Liver (tissue), 9 donors: ENCODE results near the gene PDCD1. TPM values are rescaled to one million over a fixed set of nuclear protein-coding genes. Genes with fewer than 3 reads are reported as not detected.

Experiments used
- DNase-seq: peaks from one replicate; pipeline ENCODE4 v3.0.0-alpha.2; 2017; ENCODE audit warnings: low spot score
- H3K27ac ChIP-seq, 2 donors: one replicate each; pipeline ENCODE4 v1.7.0; 2013; ENCODE audit warnings: inconsistent platforms in 2 of 2, low read length in 2 of 2, control low read depth in 1 of 2, low read depth in 1 of 2, mild to moderate bottlenecking in 1 of 2
- H3K27me3 ChIP-seq, 4 donors: one replicate each; pipeline versions ENCODE4 v1.6.1 to v1.7.0; 2013; ENCODE audit warnings: low read length in 3 of 4, inconsistent platforms in 1 of 4, mild to moderate bottlenecking in 1 of 4, moderate library complexity in 1 of 4; ENCODE audit not compliant: control insufficient read depth in 4 of 4, insufficient read depth in 4 of 4
- H3K36me3 ChIP-seq, 4 donors: one replicate each; pipeline versions ENCODE4 v1.6.1 to v1.7.0; 2013; ENCODE audit warnings: low read length in 3 of 4, mild to moderate bottlenecking in 3 of 4, low read depth in 1 of 4, moderate library complexity in 1 of 4; ENCODE audit not compliant: control insufficient read depth in 4 of 4, insufficient read depth in 3 of 4
- H3K4me1 ChIP-seq, 4 donors: one replicate each; pipeline versions ENCODE4 v1.6.1 to v1.7.0; 2013; ENCODE audit warnings: low read length in 3 of 4, mild to moderate bottlenecking in 3 of 4, moderate library complexity in 1 of 4; ENCODE audit not compliant: control insufficient read depth in 4 of 4, insufficient read depth in 4 of 4
- H3K4me3 ChIP-seq, 3 donors: one replicate each; pipeline versions ENCODE4 v1.6.1 to v1.7.0; 2013; ENCODE audit warnings: low read length in 3 of 3, control low read depth in 1 of 3, low read depth in 1 of 3, mild to moderate bottlenecking in 1 of 3
- H3K9ac ChIP-seq, 2 donors: one replicate each; pipeline ENCODE4 v1.7.0; 2013; ENCODE audit warnings: low read length in 2 of 2, mild to moderate bottlenecking in 2 of 2, moderate library complexity in 2 of 2, control low read depth in 1 of 2, low read depth in 1 of 2
- H3K9me3 ChIP-seq, 4 donors: one replicate each; pipeline versions ENCODE4 v1.6.1 to v1.7.0; 2013; ENCODE audit warnings: low read length in 3 of 4; ENCODE audit not compliant: control insufficient read depth in 4 of 4
- ATF3 ChIP-seq: IDR thresholded peaks from 2 replicates; pipeline ENCODE4 v1.6.1; 2016; ENCODE audit warnings: antibody characterized with exemption
- CTCF ChIP-seq: fragments of 150-350 bp; IDR thresholded peaks from 2 replicates; pipeline ENCODE4 v1.5.1; 2017; ENCODE audit warnings: improper control_type of control experiment, low read depth, low read length; ENCODE audit not compliant: missing input control
- EGR1 ChIP-seq, 2 donors: IDR thresholded peaks; 2 replicates each; pipeline ENCODE4 v1.6.1; 2016 to 2018; ENCODE audit warnings: antibody characterized with exemption in 2 of 2, low read depth in 2 of 2
- FOXA1 ChIP-seq: IDR thresholded peaks from 2 replicates; pipeline ENCODE4 v1.6.1; 2016; ENCODE audit warnings: antibody characterized with exemption
- FOXA2 ChIP-seq: IDR thresholded peaks from 2 replicates; pipeline ENCODE4 v1.6.1; 2016; ENCODE audit warnings: antibody characterized with exemption
- GABPA ChIP-seq, 2 donors: IDR thresholded peaks in 1 of 2; conservative IDR thresholded peaks in 1 of 2; 2 replicates each; pipeline ENCODE4 v1.6.1; 2016; ENCODE audit warnings: antibody characterized with exemption in 2 of 2, mild to moderate bottlenecking in 1 of 2, moderate library complexity in 1 of 2
- HNF4A ChIP-seq, 2 donors: conservative IDR thresholded peaks; 2 replicates each; pipeline ENCODE4 v1.6.1; 2016; ENCODE audit warnings: antibody characterized with exemption in 2 of 2, mild to moderate bottlenecking in 2 of 2
- HNF4G ChIP-seq: IDR thresholded peaks from 2 replicates; pipeline ENCODE4 v1.6.1; 2016; ENCODE audit warnings: antibody characterized with exemption
- JUND ChIP-seq, 2 donors: IDR thresholded peaks; 2 replicates each; pipeline ENCODE4 v1.6.1; 2016; ENCODE audit warnings: antibody characterized with exemption in 2 of 2
- NR2F2 ChIP-seq: IDR thresholded peaks from 2 replicates; pipeline ENCODE4 v1.6.1; 2016; ENCODE audit warnings: antibody characterized with exemption
- RAD21 ChIP-seq, 2 donors: IDR thresholded peaks; 2 replicates each; pipeline ENCODE4 v1.6.1; 2016; ENCODE audit warnings: antibody characterized with exemption in 2 of 2, mild to moderate bottlenecking in 2 of 2
- RXRA ChIP-seq, 2 donors: IDR thresholded peaks; 2 replicates each; pipeline ENCODE4 v1.6.1; 2017 to 2018; ENCODE audit warnings: antibody characterized with exemption in 2 of 2, mild to moderate bottlenecking in 1 of 2
- SP1 ChIP-seq: IDR thresholded peaks from 2 replicates; pipeline ENCODE4 v1.6.1; 2018; ENCODE audit warnings: antibody characterized with exemption, mild to moderate bottlenecking
- TAF1 ChIP-seq: conservative IDR thresholded peaks from 2 replicates; pipeline ENCODE4 v1.6.1; 2016; ENCODE audit warnings: antibody characterized with exemption, mild to moderate bottlenecking
- YY1 ChIP-seq: IDR thresholded peaks from 2 replicates; pipeline ENCODE4 v1.6.1; 2016; ENCODE audit warnings: antibody characterized with exemption, mild to moderate bottlenecking
- WGBS: extraction: QIAGEN DNeasy Blood & Tissue Kit; methylation state at CpG from one replicate; pipeline ENCODE4 v1.1.7; 2013; 5-methylcytosine and 5-hydroxymethylcytosine counted together
- polyA plus RNA-seq, 2 donors: library from polyadenylated mRNA; stranded (reverse) in 1 of 2; unstranded in 1 of 2; fragments of 200-250 nt in 1 of 2; fragments of >200 nt in 1 of 2; fragmentation: Nextera tagmentation in 1 of 2; extraction: Ambion mirVana in 1 of 2; gene quantifications; one replicate each; pipeline versions ENCODE4 v1.2.1 to v1.2.3, GENCODE V29; 2013 to 2015
- total RNA-seq, 2 donors: library from RNA; depleted of rRNA; stranded (reverse); fragments of >200 nt; gene quantifications; one replicate each; pipeline ENCODE4 v1.2.3, GENCODE V29; 2014
- TF ChIP-seq, protein P1 (sequence below): IDR thresholded peaks from 2 replicates; pipeline ENCODE4 v1.6.1; 2016; ENCODE audit warnings: antibody characterized with exemption
- TF ChIP-seq, protein P2 (sequence below): IDR thresholded peaks from 2 replicates; pipeline ENCODE4 v1.6.1; 2016; ENCODE audit warnings: antibody characterized with exemption, mild to moderate bottlenecking
- donor health status: healthy.
- donor health status: healthy.
- donor health status: healthy.
- donor health status: healthy.
- donor health status: healthy.

Gene PDCD1
- total and polyA plus RNA-seq, 4 donors: 0.20 to 0.37 (median 0.25) TPM; not detected in 1

- 92% methylated on average over 14 of the region's 14 CpGs for WGBS
These were observed 47.2 kb upstream of the PDCD1 start for GRCh38 chr2:241905716-241906377.

DNA sequence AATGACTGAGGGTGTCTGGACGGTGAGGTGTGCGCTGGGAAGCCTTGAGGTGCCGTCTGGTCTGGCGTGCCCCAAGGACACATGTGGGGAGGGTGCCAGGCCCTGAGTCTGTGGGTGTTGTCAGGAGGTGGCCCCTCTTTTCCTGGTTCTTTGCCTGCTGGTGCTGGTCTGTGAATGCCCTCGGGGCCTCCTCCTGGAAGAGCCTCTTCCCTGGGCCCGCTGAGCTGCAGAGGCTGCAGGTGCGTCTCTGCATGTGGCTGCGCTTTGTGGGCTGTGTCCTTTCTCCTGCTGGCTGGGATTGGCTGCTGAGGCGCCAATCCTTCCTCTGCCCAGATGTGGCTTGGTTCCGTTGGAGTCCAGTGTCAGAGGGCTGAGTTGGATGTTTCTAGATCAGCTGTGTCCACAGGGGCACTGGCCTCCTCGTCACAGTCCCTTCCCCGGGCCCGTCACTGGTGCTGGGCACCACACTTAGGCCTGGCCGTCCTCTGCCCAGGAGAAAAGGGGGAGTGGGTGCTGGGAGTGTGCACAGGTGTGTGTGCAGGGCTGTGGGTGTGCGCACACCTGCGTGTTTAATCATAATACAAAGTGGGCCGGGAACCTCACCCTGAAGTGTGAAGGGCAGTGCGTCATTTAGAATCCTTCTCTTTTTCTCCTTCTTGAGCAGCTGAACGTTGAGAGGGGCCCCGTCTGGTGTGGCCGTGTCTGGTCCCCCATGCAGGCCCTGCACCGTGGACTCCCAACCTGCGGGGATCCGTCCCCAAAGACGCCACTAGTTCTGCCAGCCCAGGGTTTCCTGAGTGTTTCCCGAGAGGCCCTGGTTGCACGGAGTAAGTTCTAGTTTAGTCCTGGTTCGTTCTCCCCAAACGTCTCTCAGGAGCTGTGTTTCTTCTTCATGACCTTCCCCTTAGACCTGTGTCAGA, 46.4 kb upstream of the PDCD1 start:
- no peaks in the 10 kb centered on the region for H3K36me3 ChIP-seq
- peaks cover 3 to 15% (median 10%) of the 10 kb centered on the region in 4 donors for H3K4me1 ChIP-seq
- no peak overlapping the region for H3K4me3 ChIP-seq
- no peak overlapping the region for H3K27ac ChIP-seq
- H3K9ac ChIP-seq: no peak overlapping the region
- H3K9me3 ChIP-seq: no peaks in the 10 kb centered on the region
- no peaks in the 10 kb centered on the region for H3K27me3 ChIP-seq
- WGBS: 94% methylated on average over 29 of the region's 29 CpGs
- DNase-seq: peak; percentile 28
- TF ChIP-seq HNF4A (conservative IDR thresholded peaks at IDR 0.05) (no peak), TAF1 (no peak), GABPA (IDR thresholded peaks at IDR 0.05 in 1 of 2, conservative IDR thresholded peaks at IDR 0.05 in 1 of 2) (no peak), CTCF (no peak), SP1 (no peak), RXRA (IDR thresholded peaks at IDR 0.05) (no peak), YY1 (no peak)
- TF ChIP-seq, protein P1, sequence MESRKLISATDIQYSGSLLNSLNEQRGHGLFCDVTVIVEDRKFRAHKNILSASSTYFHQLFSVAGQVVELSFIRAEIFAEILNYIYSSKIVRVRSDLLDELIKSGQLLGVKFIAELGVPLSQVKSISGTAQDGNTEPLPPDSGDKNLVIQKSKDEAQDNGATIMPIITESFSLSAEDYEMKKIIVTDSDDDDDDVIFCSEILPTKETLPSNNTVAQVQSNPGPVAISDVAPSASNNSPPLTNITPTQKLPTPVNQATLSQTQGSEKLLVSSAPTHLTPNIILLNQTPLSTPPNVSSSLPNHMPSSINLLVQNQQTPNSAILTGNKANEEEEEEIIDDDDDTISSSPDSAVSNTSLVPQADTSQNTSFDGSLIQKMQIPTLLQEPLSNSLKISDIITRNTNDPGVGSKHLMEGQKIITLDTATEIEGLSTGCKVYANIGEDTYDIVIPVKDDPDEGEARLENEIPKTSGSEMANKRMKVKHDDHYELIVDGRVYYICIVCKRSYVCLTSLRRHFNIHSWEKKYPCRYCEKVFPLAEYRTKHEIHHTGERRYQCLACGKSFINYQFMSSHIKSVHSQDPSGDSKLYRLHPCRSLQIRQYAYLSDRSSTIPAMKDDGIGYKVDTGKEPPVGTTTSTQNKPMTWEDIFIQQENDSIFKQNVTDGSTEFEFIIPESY: no peak

More at GRCh38 chr2:241905716-241906377, 47.2 kb upstream of the PDCD1 start:
- H3K4me3 ChIP-seq: no peak overlapping the region
- H3K9ac ChIP-seq: no peak overlapping the region
- H3K27ac ChIP-seq: no peak overlapping the region
- DNase-seq: peak; percentile 30
- no peaks in the 10 kb centered on the region for H3K27me3 ChIP-seq
- TF ChIP-seq ATF3: no peak
- TF ChIP-seq, protein P2, sequence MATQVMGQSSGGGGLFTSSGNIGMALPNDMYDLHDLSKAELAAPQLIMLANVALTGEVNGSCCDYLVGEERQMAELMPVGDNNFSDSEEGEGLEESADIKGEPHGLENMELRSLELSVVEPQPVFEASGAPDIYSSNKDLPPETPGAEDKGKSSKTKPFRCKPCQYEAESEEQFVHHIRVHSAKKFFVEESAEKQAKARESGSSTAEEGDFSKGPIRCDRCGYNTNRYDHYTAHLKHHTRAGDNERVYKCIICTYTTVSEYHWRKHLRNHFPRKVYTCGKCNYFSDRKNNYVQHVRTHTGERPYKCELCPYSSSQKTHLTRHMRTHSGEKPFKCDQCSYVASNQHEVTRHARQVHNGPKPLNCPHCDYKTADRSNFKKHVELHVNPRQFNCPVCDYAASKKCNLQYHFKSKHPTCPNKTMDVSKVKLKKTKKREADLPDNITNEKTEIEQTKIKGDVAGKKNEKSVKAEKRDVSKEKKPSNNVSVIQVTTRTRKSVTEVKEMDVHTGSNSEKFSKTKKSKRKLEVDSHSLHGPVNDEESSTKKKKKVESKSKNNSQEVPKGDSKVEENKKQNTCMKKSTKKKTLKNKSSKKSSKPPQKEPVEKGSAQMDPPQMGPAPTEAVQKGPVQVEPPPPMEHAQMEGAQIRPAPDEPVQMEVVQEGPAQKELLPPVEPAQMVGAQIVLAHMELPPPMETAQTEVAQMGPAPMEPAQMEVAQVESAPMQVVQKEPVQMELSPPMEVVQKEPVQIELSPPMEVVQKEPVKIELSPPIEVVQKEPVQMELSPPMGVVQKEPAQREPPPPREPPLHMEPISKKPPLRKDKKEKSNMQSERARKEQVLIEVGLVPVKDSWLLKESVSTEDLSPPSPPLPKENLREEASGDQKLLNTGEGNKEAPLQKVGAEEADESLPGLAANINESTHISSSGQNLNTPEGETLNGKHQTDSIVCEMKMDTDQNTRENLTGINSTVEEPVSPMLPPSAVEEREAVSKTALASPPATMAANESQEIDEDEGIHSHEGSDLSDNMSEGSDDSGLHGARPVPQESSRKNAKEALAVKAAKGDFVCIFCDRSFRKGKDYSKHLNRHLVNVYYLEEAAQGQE: no peak
- no peak for TF ChIP-seq FOXA1
- no peak for TF ChIP-seq FOXA2
- TF ChIP-seq NR2F2: no peak
- no peak for TF ChIP-seq JUND (IDR thresholded peaks at IDR 0.05)
- no peak for TF ChIP-seq EGR1 (IDR thresholded peaks at IDR 0.05; ENCODE audit: low read depth in 2 of 2)
- no peak for TF ChIP-seq HNF4G
- no peak for TF ChIP-seq RAD21 (IDR thresholded peaks at IDR 0.05)
- no peak for TF ChIP-seq CTCF
- H3K36me3 ChIP-seq: no peaks in the 10 kb centered on the region
- no peaks in the 10 kb centered on the region for H3K9me3 ChIP-seq
- peaks cover 3 to 15% (median 10%) of the 10 kb centered on the region in 4 donors for H3K4me1 ChIP-seq
